IPS-NIHi7 (cell line): ENCODE results near the gene SDCBP2.

Experiments
- DNase-seq: peaks from one replicate; pipeline ENCODE4 v3.0.0; 2012; ENCODE audit warnings: mixed read lengths; ENCODE audit errors: extremely low spot score

The SDCBP2 gene

DNA sequence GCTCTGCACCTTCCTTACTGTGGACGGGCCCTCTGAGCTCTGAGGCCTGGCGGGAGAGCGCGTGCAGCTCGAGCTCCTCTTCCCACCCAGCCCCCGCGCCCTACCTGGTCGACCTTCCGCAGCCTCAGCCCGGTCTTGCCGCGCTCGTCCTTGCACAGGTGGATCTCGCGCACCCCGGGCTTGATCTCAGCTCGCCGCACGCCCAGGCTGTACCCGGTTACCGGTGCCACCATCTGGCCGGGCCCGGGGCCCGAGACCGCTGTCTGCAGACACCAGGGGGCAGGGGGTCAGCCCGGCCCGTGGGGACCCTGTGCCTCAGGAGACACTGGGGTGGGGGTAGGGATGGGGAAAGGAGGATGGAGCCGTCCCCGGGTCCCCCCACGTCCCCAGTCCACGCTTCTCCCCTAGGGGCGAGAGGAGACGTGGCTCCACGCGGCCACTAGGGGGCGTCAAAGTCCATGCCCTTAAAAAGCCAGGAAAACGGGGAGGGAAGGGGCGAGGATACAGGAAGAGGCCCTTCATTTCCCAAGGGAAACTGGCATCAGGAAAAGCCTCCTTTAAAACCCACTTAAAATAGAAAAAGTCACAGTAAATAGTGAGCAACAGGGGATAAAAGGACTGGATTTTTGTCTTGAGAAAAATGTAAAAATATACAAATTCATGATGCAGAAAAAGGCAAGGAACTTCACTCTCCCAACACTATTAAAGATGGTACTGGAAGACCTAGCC lies 15.5 kb downstream of the SDCBP2 start:
- DNase-seq, result peak; percentile 84

DNA sequence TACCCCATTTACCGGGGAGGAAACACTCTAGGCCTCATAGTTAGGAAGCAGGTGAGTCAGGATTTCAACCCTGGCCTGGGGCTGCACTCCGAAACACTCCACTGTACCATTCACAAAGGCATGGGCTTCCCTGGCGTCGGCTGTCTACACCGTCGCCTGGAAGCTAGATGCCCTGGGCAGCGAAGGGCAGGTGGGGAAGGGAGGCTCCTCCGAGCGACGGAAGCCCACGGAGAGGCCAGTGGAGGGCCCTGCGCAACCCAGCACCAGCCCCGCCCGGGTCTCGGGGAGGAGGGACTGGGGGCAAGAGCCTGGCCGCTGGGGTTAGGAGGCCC lies 16.1 kb downstream of the SDCBP2 start:
- DNase-seq, result no peak

DNA sequence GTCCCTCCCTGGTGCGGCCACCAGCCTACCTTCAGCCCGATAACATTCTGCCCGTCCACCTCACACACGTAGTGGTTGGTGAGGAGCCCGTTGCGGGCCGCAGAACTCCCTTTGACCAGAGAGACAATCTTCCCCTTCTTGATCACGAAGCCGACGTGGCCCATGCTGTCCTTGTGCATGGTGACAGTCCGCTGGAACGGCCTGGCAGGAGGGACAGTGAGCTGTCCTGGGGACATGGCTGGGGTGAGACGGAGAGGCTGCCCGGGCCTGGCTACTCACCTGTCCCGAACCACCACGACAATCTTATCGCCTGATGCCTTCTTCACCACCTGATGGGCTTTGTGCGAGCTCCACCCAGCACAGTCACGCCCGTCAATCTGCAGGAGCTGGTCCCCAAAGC lies 16.6 kb downstream of the SDCBP2 start:
- DNase-seq, result no peak

DNA sequence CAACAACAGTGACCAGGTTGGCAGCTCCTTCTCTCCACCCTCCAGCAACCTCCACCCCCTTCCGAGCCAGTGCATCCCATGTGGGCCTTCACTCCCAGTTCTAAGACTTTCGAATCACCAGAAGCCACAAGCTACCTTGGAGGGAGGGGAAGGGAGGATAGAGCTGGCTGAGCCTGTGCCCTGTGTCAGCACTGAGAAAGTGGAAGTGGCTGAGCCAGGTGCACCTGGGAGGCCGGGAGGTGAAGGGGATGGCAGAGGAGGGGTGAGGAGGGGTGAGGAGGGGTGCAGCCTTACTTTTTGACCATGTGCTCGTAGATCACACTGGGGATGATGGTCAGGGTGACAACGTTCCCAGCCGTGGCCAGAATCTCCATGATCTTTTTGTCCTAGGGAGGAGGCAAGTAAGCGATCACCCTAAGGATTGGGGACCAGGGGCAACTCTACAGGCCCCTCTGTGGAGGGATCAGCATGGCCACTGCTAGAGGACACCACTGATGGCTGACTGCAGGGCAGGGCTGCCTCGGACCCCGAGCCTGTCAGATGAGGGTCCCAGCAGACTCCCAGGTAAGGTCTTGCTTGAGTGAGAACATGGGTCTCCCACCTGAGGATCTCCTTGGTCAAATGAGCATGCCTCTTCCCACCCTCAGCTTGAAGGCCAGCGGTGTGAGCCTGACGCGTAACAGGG lies 18.3 kb downstream of the SDCBP2 start:
- DNase-seq, result no peak

DNA sequence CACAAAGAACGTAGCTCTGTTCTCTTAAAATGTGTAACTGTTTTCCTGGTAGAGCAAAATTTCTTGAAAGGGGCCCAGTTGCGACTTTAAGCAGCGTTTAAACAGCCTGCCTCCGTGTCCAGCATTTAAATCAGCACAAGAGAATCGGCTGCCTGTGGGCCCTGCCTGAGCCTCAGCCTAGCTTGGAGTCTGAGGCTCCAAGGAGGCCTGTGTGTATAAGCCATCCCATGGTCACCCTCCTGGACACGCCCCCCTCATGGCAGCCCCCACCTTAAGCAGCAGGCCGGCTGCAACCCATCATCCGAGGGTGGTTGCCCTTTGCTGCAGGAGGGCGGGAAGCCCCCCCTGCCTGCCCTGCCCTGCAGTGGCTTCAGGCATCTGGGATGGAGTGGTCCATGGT lies 18.9 kb downstream of the SDCBP2 start:
- no peak for DNase-seq

DNA sequence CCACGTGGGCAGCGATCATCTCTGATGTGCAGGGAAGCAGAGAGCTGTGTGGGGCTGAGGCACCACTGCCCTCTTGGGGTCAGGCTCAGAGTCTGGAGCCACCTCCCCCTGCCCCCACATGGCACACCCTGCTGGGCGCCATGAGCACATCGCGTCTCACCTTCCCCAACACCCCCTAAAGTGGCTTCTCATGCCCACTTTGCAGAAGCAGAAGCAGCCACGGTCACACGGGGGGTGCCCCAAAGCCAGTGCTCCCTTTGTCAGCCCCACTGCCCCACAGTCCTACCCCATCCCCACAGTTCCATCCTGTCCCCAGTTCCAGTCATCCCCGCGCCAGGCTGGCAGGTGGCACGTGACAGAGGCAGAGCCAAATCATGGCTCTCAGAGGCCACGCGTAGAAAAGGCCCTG lies 19.5 kb downstream of the SDCBP2 start:
- peak; percentile 42 for DNase-seq

DNA sequence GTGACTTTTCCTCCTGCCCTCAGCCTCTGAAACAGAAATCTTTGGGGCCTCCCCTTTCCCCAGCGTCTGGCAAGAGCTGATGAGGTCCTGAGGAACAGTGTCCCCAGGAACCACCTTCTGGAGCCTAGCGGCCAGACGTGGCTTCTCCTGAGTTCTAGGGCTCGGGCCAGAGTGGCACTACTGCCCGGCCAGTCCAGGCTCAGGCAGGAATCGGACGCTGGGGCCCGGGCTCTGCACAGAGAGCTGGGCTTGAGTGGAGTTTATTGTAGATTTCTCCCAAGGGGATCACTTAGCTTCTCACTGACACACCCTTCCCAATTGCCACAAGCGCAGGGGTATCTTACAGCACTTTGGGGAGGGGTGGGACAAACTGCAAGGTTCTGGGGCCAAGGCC lies 20.2 kb downstream of the SDCBP2 start:
- DNase-seq, result no peak

DNA sequence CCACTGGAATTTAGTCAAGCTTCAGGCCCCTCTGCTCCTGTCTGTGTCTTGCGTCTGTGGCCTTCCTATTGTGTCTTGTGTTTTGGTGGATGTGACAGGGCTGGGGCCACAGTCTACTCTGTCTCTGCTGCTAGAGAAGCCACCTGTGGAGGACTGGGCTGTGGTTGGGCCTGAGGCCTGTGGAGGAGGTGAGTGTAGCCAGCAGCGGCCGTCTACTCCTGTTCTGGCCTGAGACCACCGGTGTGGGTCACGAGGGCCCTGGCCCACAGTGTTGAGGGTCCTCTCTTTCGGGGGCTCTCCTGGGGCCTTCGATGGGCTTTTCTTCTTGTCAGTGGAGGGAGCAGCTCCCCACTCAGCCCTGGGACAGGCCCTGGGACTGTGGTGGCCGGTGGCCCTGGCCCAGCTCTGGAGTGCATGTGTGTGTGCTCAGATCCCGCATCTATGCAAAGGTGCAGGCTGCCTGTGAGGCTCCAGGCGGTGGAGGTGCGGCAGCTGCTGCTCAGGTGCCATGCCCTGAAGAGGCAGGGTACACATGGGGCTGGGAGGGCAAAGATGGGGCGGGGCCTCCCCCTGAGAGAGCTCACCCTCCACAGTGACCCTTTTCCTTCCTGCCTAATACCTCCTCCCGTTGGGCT lies 20.8 kb downstream of the SDCBP2 start:
- DNase-seq, result no peak

DNA sequence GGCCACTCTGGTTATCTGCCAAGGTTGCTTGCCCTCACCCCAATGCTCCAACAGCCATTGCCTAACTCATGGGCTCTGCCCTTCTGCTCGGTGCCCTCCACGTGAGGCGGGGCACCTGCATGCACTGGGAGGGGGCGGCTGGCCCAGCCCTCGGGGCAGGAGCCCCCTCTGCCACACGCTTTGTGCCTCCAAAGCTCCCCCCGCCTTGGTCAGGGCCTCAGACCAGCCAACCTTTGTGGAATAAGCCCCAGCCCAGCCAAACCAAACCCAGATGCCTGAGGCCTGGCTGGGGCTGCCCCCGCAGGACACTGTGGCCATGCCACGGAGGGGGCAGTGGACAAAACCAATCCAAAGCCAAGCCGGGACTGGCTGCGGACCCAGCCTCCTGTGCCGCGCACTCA lies 21.4 kb downstream of the SDCBP2 start:
- DNase-seq, result no peak

DNA sequence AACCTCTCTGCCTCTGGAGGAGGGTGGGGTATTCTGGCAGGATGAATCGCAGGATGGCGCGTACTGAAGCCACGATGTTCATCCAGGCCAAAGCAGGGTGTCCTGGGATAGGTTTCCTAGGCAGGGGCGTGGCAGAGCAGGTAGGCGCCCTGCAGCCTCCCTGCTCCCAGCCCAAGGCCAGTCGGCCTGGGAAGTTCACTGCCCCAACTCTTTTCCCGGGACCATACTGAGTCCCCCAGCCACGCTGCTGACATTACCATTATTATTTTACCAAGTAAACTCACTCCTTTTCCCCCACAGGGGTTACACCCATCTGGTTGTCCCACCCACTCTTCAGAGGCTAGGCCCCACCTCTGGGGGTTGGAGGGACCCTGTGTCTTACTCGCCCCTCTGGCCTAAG lies 21.8 kb downstream of the SDCBP2 start:
- DNase-seq, result no peak

DNA sequence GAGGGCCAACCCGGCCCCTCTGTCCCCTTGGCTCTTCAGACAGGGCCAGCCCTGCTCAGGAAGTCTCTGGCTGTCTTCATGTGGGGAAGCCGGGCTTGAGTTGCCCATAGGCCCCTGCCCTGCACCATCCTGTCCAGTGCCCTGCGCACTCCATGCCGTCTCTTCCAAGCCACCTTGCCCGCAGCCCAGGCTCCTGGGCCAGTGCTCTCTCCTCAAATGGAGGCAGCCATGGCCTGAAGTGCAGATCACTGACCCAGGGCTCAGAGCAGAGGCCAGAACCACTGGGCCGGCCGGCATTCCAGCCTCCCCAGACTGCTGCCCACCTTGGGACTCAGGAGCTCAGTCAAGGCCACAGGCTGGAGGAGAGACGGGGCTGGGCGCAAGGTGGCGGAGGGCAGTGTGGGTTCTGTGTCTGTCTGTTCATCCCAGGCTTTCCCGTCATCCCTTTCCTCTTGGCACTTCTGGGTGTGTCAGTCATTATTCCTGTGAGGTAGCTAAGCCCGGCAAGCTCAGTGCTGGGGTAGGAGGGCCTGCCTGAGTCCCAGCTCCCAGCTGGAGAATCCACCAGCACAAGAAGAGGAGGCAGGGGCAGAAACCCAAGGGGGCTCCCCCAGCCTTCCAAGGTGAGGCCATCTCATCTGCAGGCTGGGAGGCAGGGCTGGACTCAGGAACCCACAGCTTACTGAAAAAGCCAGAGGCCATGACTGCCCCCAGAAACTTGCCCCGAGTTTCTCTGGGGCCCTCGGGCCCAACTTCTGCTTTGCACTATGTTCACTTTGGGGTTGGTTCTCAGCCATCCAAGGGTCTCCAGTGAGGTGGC lies 22.4 kb downstream of the SDCBP2 start:
- no peak for DNase-seq

DNA sequence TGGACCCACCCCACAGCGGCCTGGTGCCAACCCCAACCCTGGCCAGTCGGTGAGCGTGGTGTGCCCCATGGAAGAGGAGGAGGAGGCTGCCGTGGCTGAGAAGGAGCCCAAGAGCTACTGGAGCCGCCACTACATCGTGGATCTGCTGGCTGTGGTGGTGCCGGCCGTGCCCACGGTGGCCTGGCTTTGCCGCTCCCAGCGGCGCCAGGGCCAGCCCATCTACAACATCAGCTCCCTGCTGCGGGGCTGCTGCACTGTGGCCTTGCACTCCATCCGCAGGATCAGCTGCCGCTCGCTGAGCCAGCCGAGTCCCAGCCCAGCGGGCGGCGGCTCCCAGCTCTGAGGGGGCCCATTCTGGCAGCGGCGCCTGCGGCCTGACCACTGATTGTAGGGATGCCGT lies 23.2 kb downstream of the SDCBP2 start:
- DNase-seq, result no peak

DNA sequence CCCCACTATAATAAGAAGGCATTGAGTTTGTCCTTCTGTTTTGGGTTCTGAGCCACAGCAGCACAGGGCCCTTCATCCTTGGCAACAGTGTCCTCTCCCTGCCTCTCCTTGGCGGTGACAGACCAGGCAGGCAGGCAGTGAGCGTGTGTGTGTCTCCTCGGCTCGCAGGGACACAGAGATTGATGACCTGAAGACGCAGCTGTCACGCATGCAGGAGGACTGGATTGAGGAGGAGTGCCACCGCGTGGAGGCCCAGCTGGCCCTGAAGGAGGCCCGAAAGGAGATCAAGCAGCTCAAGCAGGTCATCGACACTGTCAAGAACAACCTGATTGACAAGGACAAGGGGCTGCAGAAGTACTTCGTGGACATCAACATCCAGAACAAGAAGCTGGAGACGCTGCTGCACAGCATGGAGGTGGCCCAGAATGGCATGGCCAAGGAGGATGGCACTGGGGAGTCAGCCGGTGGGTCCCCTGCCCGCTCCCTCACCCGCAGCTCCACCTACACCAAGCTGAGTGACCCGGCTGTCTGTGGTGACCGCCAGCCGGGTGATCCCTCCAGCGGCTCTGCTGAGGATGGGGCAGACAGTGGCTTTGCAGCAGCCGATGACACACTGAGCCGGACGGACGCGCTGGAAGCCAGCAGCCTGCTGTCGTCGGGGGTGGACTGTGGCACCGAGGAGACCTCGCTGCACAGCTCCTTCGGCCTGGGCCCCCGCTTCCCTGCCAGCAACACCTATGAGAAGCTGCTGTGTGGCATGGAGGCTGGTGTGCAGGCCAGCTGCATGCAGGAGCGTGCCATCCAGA lies 24.0 kb downstream of the SDCBP2 start:
- DNase-seq, result no peak

DNA sequence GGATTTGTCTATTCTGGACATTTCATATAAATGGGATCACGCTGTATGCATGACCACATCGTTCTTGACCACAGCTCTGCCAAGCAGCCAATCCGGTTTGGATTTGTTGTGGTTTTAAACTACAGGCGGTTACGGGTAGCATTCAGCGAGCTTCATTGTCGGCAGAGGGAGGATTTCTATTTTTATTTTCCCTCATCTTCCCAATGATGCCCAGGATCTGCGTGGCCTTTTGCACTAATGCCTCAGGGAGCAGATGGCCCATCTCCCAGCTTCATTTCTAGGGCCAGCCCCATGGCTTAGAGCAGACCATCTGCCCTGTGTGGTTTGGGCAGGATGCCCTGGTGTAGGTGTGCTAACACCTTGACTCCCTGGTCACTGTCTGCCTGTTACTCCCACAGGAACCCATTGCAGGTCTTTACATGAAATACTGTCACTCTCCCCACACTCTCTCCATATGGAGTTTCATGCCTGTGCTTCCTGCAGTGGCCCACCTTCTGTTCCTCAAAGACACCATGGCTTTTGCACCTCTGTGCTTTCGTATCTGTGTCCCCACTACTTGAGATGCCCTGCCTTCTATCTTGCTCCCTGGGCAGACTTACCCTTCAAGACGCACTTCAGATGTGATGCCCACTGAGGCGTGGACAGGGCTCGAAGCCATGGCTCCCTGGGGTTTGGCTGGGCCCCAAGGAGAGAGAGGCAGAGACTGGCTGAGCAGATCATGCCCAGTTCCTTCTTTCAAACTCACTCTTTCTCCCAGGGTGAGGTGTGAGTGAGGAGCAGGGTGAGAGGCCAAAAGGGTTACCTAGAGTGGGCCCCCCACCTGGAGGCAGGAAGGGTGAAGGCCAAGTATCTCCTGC lies 26.0 kb downstream of the SDCBP2 start:
- DNase-seq, result no peak

DNA sequence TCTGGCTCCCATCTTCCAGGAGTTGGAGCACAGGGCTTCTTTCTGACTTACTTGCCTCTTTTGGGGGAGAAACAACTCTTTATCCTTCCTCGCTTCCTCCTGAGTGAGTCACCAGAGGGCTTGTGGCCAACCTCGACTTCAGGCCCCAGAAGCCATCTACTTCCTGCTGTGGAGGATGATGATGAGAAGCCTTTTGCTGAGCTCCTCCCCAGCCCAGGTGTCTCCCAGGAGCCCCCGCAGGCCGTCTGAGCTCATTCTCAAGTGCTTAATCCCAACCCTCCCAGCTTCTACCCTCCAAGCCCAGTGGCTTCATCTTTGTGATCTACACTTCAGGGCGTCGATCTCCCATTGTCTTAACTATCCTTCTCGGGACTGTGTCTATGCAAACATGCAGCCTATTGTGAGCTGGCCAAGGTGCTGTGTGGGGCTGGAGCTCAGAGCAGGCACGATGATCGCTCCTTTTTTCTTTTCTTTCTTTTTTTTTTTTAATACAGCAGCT lies 27.9 kb downstream of the SDCBP2 start:
- peak; percentile 73 for DNase-seq

DNA sequence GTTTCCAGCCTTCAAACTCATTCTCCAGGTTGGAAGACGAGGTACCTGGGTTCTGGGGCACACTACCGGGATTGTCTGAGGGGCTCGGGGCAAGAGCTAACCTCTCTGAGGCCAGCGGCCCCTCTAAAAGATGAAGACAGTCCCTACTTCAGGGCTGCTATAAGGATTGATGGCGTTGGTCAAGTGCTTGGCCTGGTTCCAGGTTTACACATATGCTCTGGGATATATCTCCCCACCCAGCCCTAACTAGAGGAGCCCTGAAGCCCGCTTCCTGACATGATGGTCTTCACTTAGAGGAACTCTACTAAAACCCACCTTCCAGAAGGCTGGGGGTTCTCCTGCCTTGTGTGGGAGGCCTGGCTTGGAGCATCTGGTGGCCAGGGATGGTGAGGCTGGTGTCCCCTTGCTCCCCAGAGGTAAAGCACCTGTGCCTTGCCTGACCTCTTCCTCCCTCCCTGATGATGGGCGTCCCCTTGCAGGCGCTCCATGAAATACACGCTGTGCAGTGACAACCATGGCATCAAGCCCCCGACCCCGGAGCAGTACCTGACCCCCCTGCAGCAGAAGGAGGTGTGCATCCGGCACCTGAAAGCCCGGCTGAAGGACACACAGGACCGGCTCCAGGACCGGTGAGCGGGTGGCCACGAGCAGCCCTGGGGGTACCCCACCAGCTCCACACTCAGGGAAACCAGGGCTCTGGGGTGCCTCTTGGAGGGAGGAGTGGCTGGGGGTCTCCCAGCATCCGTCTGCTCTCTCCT lies 28.7 kb downstream of the SDCBP2 start:
- no peak for DNase-seq

DNA sequence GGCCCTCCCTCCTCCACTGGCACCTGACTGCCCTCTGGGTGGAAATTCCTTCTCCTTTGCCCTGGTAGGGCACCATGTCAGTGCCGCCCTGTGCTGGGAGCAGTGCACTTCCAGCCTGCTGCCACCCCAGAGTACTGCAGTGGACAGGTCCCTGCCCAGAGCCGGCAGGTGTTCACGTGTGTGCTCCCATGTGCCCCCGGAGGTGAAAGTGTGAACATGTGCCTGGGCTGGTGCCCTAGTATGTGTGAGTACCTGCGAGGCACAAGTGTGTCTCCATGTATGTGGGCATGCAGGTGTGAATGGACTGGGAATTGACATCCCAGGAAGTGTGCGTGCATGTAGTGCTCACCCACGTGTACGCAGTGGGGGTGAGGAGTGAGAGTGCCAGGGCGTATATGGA lies 29.4 kb downstream of the SDCBP2 start:
- peak; percentile 68 for DNase-seq

DNA sequence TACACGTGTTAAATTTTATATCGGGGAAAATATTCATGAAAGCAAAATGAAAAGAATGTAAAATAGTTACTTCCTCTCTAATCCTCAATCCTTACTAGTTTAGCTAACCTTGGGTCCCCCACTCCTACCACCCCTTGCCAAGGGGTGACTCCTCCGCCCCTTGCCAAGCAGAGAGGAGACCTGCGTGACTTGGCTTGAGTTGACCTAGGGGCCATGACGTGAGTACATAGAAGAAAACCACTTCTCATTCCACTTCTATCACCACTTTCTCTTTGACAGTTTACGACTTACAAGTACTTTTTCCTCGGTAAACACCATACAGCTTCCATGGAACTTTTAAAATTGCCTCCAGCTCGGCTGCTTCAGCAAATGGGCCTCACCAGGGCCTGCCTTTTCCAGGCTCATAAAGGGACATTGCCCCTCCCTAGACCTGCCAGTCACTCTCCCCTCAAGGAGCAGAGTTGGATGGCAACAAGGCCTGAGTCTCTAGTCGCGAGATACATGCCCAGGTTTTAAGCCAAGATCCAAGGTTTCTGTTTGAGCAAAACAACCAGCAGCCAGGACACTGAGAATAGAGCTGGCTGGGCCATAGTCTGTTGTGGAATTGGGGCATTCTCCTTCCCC lies 29.9 kb downstream of the SDCBP2 start:
- DNase-seq, result no peak

DNA sequence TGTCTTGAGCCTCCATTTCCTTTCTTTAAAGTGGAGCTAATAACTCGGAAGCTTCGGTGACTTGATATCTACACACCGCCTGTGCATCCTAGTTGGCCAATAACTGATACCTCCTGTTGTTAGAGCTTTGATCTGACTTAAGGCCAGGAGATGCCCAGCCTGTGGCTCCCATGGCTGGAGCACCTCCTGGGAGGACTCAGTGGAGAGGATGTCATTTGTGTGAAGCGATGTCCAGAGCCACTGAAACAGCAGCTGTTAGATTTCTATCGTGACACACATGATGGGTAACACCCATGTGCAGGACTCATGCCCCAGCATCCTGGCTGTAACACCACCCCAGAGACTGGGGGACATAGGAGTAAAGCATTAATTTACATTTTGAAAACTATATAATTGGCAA lies 30.8 kb downstream of the SDCBP2 start:
- no peak for DNase-seq
